Peyer's patch (tissue), 4 donors: ENCODE data around the gene SLC35F6. TPM values are rescaled to one million over a fixed set of nuclear protein-coding genes. Genes with fewer than 3 reads are reported as not detected.

ENCODE experiments used
- DNase-seq, 3 donors: peaks; one replicate each; pipeline ENCODE4 v3.0.0-alpha.2; 2017 to 2019
- H3K27ac ChIP-seq, 4 donors: fragments of 200-600 bp; sonication (generic); one replicate each; pipeline ENCODE4 v1.5.1; 2016 to 2019
- H3K27me3 ChIP-seq, 2 donors: fragments of 200-600 bp; sonication (generic); one replicate each; pipeline ENCODE4 v1.5.1; 2019
- H3K36me3 ChIP-seq, 3 donors: fragments of 200-600 bp; sonication (generic); one replicate each; pipeline ENCODE4 v1.5.1; 2016 to 2019
- H3K4me1 ChIP-seq, 4 donors: fragments of 200-600 bp; sonication (generic); one replicate each; pipeline ENCODE4 v1.5.1; 2016 to 2019
- H3K4me3 ChIP-seq, 4 donors: fragments of 200-600 bp; sonication (generic); 1 replicate in 3 of 4; 2 replicates in 1 of 4; pipeline ENCODE4 v1.5.1; 2016 to 2019; ENCODE audit warnings: mild to moderate bottlenecking in 1 of 4
- H3K9me3 ChIP-seq, 4 donors: fragments of 200-600 bp; sonication (generic); one replicate each; pipeline ENCODE4 v1.5.1; 2016 to 2019; ENCODE audit warnings: mild to moderate bottlenecking in 1 of 4
- POLR2A ChIP-seq, 2 donors: fragments of 450-650 bp; IDR thresholded peaks; one replicate each; pipeline ENCODE4 v1.5.1; 2017; ENCODE audit warnings: antibody characterized with exemption in 2 of 2, mild to moderate bottlenecking in 2 of 2, moderate library complexity in 2 of 2
- total RNA-seq, 4 donors: library from RNA; depleted of rRNA; stranded (reverse); fragments of >200 nt; gene quantifications; one replicate each; pipeline ENCODE4 v1.1.0, GENCODE V29; 2016
- TF ChIP-seq, protein P1 (sequence below), 6 experiments: fragments of 450-650 bp in 4 of 6; fragments of 200-600 bp in 2 of 6; sonication (generic) in 1 of 6; IDR thresholded peaks; one replicate each; pipeline ENCODE4 v1.5.1; 2017 to 2019; ENCODE audit warnings: antibody characterized with exemption in 6 of 6, mild to moderate bottlenecking in 3 of 6, moderate library complexity in 1 of 6

The SLC35F6 gene
- total RNA-seq, 4 donors from 2014 or later: 13.2 to 49.1 (median 38.1) TPM

DNA sequence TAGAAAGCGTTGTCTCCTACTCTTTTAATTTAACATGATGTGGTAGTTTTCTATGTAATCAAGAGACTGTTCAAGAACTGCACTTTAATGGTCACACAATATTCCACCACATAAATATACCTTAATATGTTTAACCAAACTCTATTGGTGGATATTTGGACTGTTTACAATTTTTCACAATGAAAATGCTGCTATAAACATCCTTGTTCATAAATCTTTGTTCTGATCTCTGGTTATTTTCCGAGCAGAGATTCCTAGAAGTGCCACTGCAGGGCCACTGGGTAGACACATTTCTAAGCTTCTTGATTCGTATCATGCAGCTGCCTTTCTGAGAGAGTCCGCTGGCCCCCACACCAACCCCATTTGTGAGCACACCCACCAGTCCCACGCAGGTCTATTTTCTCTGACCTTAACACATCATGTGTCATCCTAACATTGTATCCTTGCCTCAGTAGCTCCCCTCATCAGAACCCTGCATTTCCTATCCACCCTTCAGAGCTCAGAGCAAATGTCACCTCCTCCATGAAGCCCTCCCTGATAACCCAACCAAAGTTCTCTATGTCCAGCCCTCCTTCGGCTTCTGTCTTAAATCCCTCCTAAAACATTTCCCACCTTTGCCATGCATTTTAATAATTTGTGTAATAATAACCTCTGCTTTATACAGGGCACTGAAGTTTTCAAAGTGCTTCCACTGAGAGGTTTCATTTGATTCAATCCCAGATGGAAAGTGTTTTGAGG lies 45.0 kb upstream of the SLC35F6 start:
- no peak overlapping the region for H3K27ac ChIP-seq
- no peak for DNase-seq
- H3K4me3 ChIP-seq: no peak overlapping the region
- TF ChIP-seq, protein P1, sequence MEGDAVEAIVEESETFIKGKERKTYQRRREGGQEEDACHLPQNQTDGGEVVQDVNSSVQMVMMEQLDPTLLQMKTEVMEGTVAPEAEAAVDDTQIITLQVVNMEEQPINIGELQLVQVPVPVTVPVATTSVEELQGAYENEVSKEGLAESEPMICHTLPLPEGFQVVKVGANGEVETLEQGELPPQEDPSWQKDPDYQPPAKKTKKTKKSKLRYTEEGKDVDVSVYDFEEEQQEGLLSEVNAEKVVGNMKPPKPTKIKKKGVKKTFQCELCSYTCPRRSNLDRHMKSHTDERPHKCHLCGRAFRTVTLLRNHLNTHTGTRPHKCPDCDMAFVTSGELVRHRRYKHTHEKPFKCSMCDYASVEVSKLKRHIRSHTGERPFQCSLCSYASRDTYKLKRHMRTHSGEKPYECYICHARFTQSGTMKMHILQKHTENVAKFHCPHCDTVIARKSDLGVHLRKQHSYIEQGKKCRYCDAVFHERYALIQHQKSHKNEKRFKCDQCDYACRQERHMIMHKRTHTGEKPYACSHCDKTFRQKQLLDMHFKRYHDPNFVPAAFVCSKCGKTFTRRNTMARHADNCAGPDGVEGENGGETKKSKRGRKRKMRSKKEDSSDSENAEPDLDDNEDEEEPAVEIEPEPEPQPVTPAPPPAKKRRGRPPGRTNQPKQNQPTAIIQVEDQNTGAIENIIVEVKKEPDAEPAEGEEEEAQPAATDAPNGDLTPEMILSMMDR (IDR thresholded peaks at IDR 0.05): no peak
- TF ChIP-seq POLR2A (IDR thresholded peaks at IDR 0.05): no peak
- H3K9me3 ChIP-seq: no peaks in the 10 kb centered on the region
- H3K36me3 ChIP-seq: no peaks in the 10 kb centered on the region
- peaks cover 0 to 28% (median 3%) of the 10 kb centered on the region in 4 donors for H3K4me1 ChIP-seq
- no peaks in the 10 kb centered on the region for H3K27me3 ChIP-seq

DNA sequence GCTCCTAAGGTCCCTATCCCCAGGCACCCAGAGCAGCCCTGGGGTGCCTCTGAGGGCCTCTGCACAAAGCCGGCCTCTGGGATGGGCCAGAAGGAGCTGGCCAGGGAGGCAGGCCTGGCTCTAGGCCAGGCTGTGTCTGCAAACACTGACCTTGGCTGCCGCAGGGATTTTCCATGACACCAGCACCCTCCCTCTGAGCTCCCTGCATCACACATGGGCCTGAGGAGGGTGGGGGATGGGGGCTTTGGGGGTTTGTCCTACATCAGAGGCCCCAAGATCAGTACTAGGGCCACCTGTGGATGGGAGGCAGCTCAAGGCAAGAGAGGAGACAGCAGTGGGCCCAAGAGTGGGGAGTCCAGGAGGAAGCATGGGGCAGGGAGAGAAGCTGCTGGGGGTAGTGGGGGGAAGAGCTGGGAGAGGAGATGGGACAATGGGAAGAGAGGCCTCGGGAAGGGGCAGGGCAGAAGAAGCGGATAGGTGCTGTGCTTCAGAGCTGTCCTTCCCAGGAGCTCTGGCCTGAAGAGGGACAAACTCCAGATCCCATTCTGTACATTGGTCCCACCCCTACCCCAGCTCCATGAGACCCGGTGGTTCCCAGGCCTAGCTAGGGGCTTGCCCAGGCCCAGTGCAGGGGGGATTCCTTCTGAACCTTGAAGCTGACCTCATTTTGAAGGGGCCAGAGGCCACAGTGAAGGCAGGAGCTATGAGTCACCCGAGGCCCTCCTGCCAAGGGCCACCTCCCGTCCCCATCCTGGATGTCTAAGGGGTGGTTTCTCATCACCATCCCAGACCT lies 43.6 kb upstream of the SLC35F6 start:
- Histone ChIP-seq H3K36me3 (no peaks in the 10 kb centered on the region), H3K4me1 (peaks cover 0 to 42% (median 3%) of the 10 kb centered on the region in 4 donors), H3K9me3 (no peaks in the 10 kb centered on the region), H3K4me3 (no peak overlapping the region), H3K27me3 (no peaks in the 10 kb centered on the region), H3K27ac (peak overlapping the region in 3 of 4 donors; percentile 40 to 72 (median 50))
- DNase-seq: peak in 2 of 3 donors; percentile 36 to 74
- TF ChIP-seq POLR2A (IDR thresholded peaks at IDR 0.05): no peak
- TF ChIP-seq, protein P1 (IDR thresholded peaks at IDR 0.05): no peak

DNA sequence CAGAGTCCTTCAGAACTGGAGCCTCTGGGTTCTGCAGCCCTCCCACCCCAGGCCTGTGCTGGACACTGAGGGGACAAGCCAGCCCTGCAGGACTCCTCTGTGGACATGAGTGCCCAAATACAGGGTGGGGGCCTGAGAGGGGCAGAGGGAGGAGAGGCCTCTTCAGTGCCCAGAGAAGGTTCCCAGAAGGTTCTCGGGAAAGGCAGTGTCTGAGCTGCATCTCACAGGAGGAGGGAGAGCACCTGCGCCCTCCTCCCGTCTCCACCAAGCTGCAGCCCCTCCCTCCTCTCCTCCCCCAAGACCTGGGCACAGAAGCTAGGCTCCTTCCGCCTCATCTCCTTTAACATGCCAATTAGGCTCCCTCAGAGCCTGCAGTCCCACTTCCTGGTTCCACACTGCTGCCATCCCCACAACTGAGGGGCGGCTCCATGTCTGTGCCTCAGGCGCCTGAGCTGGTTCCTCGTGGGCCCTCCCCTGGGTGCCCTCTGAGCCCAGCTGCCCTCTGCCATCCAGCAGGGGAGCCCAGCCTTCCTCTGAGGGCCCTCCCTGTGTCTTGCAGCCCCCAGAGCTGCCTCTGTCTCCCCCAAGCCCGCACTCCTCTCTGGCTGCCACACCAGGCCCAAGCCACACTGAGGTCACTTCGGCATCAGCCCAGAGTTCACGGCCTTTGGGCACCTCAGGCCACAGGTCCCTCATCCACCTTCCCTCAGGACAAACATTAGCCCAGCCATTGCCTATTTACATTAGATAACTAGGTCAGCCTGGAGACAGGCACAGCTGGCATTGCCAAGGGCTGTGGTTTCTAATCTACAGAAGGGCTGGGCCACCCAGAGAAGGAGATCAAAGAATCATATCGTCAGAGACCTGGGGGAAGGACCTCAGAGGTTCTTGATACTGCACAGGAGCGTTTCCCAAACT lies 42.7 kb upstream of the SLC35F6 start:
- H3K27me3 ChIP-seq: no peaks in the 10 kb centered on the region
- H3K36me3 ChIP-seq: no peaks in the 10 kb centered on the region
- TF ChIP-seq, protein P1 (IDR thresholded peaks at IDR 0.05): no peak
- no peak for TF ChIP-seq POLR2A (IDR thresholded peaks at IDR 0.05)
- peaks cover 0 to 42% (median 3%) of the 10 kb centered on the region in 4 donors for H3K4me1 ChIP-seq
- H3K4me3 ChIP-seq: no peak overlapping the region
- no peaks in the 10 kb centered on the region for H3K9me3 ChIP-seq
- DNase-seq: peak in 1 of 3 donors; percentile 58
- peak overlapping the region; percentile 31 to 72 (median 45) for H3K27ac ChIP-seq

DNA sequence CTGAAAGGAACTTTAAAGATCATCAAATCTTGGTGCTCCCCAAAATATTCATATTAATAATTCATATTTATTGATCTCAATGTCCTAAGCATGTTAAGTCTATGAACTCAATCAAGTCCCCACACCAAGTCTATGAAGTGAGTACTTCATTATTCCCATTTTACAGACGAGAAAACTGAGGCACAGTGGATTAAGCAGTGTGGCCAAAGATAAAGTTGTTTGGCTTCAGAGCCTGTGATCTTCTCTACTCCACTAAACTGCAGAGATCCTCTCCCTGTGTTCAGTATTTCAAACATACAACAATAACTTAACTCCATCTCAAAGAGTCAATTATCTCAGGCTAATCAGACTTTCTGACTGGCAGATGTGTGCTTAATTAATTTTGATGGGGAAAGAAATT lies 41.8 kb upstream of the SLC35F6 start:
- H3K27me3 ChIP-seq: no peaks in the 10 kb centered on the region
- H3K9me3 ChIP-seq: no peaks in the 10 kb centered on the region
- no peak overlapping the region for H3K4me3 ChIP-seq
- no peak for DNase-seq
- H3K4me1 ChIP-seq: peaks cover 0 to 42% (median 3%) of the 10 kb centered on the region in 4 donors
- TF ChIP-seq, protein P1 (IDR thresholded peaks at IDR 0.05): no peak
- TF ChIP-seq POLR2A (IDR thresholded peaks at IDR 0.05): no peak
- H3K36me3 ChIP-seq: no peaks in the 10 kb centered on the region
- H3K27ac ChIP-seq: no peak overlapping the region

DNA sequence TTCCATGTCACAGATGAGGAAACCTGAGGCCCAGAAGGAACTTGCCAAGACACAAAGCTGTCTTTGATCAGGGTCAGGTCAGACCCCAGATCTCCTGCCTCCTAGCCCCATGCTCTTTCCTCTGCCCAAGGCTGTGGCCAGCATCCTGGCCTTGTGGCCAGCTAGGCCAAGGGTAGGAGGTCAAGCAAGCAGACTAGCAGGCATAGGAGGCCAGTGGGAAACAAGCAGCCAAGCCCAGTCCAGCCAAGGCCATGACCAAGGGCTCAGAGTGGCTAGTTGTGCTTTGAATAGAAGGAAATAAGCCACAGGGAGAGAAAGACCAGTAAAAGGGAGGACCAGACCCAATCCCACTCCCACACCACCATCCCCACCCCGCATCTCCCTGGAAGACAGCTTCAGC lies 41.2 kb upstream of the SLC35F6 start:
- no peak for TF ChIP-seq POLR2A (IDR thresholded peaks at IDR 0.05)
- TF ChIP-seq, protein P1 (IDR thresholded peaks at IDR 0.05): no peak
- Histone ChIP-seq H3K4me1 (peaks cover 0 to 42% (median 3%) of the 10 kb centered on the region in 4 donors), H3K4me3 (no peak overlapping the region), H3K27me3 (no peaks in the 10 kb centered on the region), H3K27ac (peak overlapping the region in 1 of 4 donors; percentile 13), H3K9me3 (no peaks in the 10 kb centered on the region), H3K36me3 (no peaks in the 10 kb centered on the region)
- no peak for DNase-seq
